GM12878 (cell line): Measurements from ENCODE around the gene TRIM6. TPM values are rescaled to one million over a fixed set of nuclear protein-coding genes. Genes with fewer than 3 reads are reported as not detected.
"Not testable (repeated sequence)": the region's sequence is repeated elsewhere in the genome, so short reads cannot be mapped to it uniquely, and the experiment has no call there.

Source experiments
- ATAC-seq: fragments of 200-7000 bp; cut with Tn5 transposase; 3 replicates; pipeline ENCODE4 v1.9.1; 2020; ENCODE audit warnings: mild to moderate bottlenecking, moderate library complexity
- BruUV-seq: library from RNA; stranded (reverse); fragments of 400-500 nt; replicated peaks from 2 replicates; lab custom pipeline; 2021; lab: Mats Ljungman, UMichigan
- CTCF ChIA-PET: fragments of 300-600 bp; sonication (Branson Sonifier 250); formaldehyde crosslinking; extraction: SDS; loops from one replicate; lab custom pipeline; 2021; ENCODE audit warnings: inconsistent platforms; lab: Yijun Ruan, JAX
- POLR2A ChIA-PET: fragments of 350-600 bp; formaldehyde crosslinking; extraction: SDS; loops from one replicate; lab custom pipeline; 2021; ENCODE audit warnings: inconsistent platforms; lab: Charles Lee
- RAD21 ChIA-PET: fragments of 300-600 bp; sonication (Branson Sonifier 250); formaldehyde crosslinking; loops from one replicate; lab custom pipeline; 2023; ENCODE audit warnings: antibody characterized with exemption; ENCODE audit not compliant: unreplicated experiment; lab: Charles Lee
- SMC1A ChIA-PET: fragments of 300-600 bp; sonication (Branson Sonifier 250); formaldehyde crosslinking; loops from one replicate; lab custom pipeline; 2023; ENCODE audit not compliant: unreplicated experiment, uncharacterized antibody; lab: Charles Lee
- DNase-seq: peaks from one replicate; pipeline ENCODE4 v3.0.0-alpha.2; 2011; ENCODE audit warnings: low read depth, low spot score
- FAIRE-seq: peaks from 3 replicates; lab custom pipeline; 2011; peaks lifted over from hg19 to GRCh38; lab: Jason Lieb, UNC
- H2AFZ ChIP-seq: 2 replicates; pipeline ENCODE4 v1.6.0; 2011; ENCODE audit warnings: low read depth, low read length, control low read depth; ENCODE audit not compliant: control insufficient read depth
- H3K27ac ChIP-seq: 2 replicates; pipeline ENCODE4 v1.5.1; 2011; ENCODE audit warnings: control low read depth; ENCODE audit not compliant: control insufficient read depth, insufficient read depth
- H3K27me3 ChIP-seq, 2 experiments: replicated peaks in 1 of 2; 2 replicates each; pipeline versions ENCODE4 v1.6.0 to v1.6.1; 2011; ENCODE audit warnings: low read length in 1 of 2; ENCODE audit not compliant: control insufficient read depth in 2 of 2, insufficient read depth in 2 of 2
- H3K36me3 ChIP-seq, 2 experiments: 2 replicates each; pipeline ENCODE4 v1.5.1; 2011; ENCODE audit warnings: low read length in 1 of 2; ENCODE audit not compliant: control insufficient read depth in 2 of 2, insufficient read depth in 2 of 2
- H3K4me1 ChIP-seq: 2 replicates; pipeline ENCODE4 v1.6.1; 2011; ENCODE audit warnings: mild to moderate bottlenecking, low read length, moderate library complexity, mixed read lengths; ENCODE audit not compliant: control insufficient read depth, insufficient read depth
- H3K4me2 ChIP-seq: 2 replicates; pipeline ENCODE4 v1.6.0; 2011; ENCODE audit warnings: control low read depth; ENCODE audit not compliant: control insufficient read depth, insufficient read depth
- H3K4me3 ChIP-seq: fragments of 200-600 bp; sonication (generic); 2 replicates; pipeline ENCODE4 v1.5.1; 2016
- H3K79me2 ChIP-seq: 2 replicates; pipeline ENCODE4 v1.6.0; 2011; ENCODE audit warnings: low read length; ENCODE audit not compliant: control insufficient read depth, insufficient read depth
- H3K9ac ChIP-seq: 2 replicates; pipeline ENCODE4 v1.8.0; 2011; ENCODE audit warnings: low read length, control low read depth, mixed read lengths; ENCODE audit not compliant: control insufficient read depth, insufficient read depth
- H3K9me3 ChIP-seq: replicated peaks from 3 replicates; pipeline ENCODE4 v1.5.1; 2011; ENCODE audit warnings: mild to moderate bottlenecking, low read length; ENCODE audit not compliant: control insufficient read depth, insufficient read depth
- H4K20me1 ChIP-seq: 2 replicates; pipeline ENCODE4 v1.6.0; 2011; ENCODE audit not compliant: control insufficient read depth, insufficient read depth
- WGBS: methylation state at CpG from one replicate; pipeline ENCODE4 v1.1.6; 2016; ENCODE audit warnings: low lambda C conversion rate; ENCODE audit not compliant: insufficient replicate concordance, insufficient coverage; ENCODE audit errors: missing lambda C conversion rate; 5-methylcytosine and 5-hydroxymethylcytosine counted together
- in situ Hi-C: fragments of 300-500 bp; cut with MboI; formaldehyde crosslinking; loops from 9 replicates; pipeline ENCODE4 v1.14.3; 2018; ENCODE audit warnings: mixed read lengths
- intact Hi-C: fragments of 100-400 bp; cut with micrococcal nuclease; formaldehyde crosslinking; loops from one replicate; pipeline ENCODE4 v1.14.2; 2022; ENCODE audit not compliant: unreplicated experiment
- polyA plus RNA-seq, 11 experiments: library from polyadenylated mRNA; depleted of rRNA in 4 of 11; unstranded in 6 of 11; stranded (reverse) in 5 of 11; fragments of >200 nt; fragmentation: Nextera tagmentation in 4 of 11; fragmentation: Illumina TruSeq in 1 of 11; extraction: Ambion mirVana in 4 of 11; extraction: Trizol in 1 of 11; gene quantifications; 1 replicate in 1 of 11; 2 replicates in 10 of 11; pipeline versions ENCODE4 v1.2.1 to v1.2.3, GENCODE V29; 2011 to 2016; ENCODE audit warnings: inconsistent platforms in 2 of 11, missing spikeins in 2 of 11, low read depth in 1 of 11
- total RNA-seq, 4 experiments: library from RNA; depleted of rRNA in 3 of 4; stranded (reverse); fragments of >200 nt in 3 of 4; fragmentation: Illumina TruSeq in 1 of 4; extraction: Trizol in 1 of 4; gene quantifications; 2 replicates each; pipeline versions ENCODE4 v1.2.1 to v1.2.3, GENCODE V29; 2013 to 2021

Gene TRIM6
- total and polyA plus RNA-seq, 10 of the 15 experiments (the other 5 are each of a cell fraction or from before 2014, with no cell fraction given) = 1.4 to 6.8 (median 4.2) TPM

DNA sequence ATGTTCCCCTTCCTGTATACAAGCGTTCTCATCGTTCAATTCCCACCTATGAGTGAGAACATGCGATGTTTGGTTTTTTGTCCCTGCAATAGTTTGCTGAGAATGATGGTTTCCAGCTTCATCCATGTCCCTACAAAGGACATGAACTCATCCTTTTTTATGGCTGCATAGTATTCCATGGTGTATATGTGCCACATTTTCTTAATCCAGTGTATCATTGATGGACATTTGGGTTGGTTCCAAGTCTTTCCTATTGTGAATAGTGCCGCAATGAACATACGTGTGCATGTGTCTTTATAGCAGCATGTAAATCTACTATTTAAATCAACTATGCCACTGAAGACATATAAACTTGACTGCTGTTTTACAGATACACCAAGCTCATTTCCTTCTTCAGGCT, 12.0 kb upstream of the TRIM6 start:
- H3K4me2 ChIP-seq, POLR2A ChIA-PET, FAIRE-seq, H2AFZ ChIP-seq, H3K9me3 ChIP-seq, DNase-seq, H3K4me3 ChIP-seq, H3K27me3 ChIP-seq, in situ Hi-C loops, H3K9ac ChIP-seq, SMC1A ChIA-PET, H3K36me3 ChIP-seq, ATAC-seq, H4K20me1 ChIP-seq, RAD21 ChIA-PET, intact Hi-C loops, H3K4me1 ChIP-seq, H3K79me2 ChIP-seq, H3K27ac ChIP-seq, CTCF ChIA-PET, BruUV-seq: not testable (repeated sequence)
- WGBS = 43% methylated on average over 5 of the region's 5 CpGs

DNA sequence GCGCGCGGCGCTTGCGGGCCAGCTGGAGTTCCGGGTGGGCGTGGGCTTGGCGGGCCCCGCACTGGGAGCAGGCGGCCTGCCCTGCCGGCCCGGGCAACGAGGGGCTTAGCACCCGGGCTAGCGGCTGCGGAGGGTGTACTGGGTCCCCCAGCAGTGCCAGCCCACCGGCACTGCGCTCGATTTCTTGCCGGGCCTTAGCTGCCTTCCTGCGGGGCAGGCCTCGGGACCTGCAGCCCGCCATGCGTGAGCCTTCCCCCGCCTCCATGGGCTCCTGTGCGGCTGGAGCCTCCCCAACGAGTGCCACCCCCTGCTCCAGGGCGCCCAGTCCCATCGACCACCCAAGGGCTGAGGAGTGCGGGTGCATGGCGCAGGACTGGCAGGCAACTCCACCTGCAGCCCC, 6.5 kb upstream of the TRIM6 start:
- FAIRE-seq, POLR2A ChIA-PET: not testable (repeated sequence)
- WGBS = 91% methylated on average over 20 of the region's 31 CpGs

More for the DNA sequence above, 6.5 kb upstream of the TRIM6 start:
- intact Hi-C loops, SMC1A ChIA-PET, H3K9me3 ChIP-seq, H3K4me2 ChIP-seq, H3K27ac ChIP-seq, BruUV-seq, CTCF ChIA-PET, H3K79me2 ChIP-seq, in situ Hi-C loops, H4K20me1 ChIP-seq, H3K27me3 ChIP-seq, RAD21 ChIA-PET, ATAC-seq, H3K4me1 ChIP-seq, H3K4me3 ChIP-seq, H3K9ac ChIP-seq, H3K36me3 ChIP-seq, H2AFZ ChIP-seq, DNase-seq: not testable (repeated sequence)
